ENCODE measurements around the gene BCAS3.
A peak's percentile ranks its signal among the peaks of the same experiment; 100 is the strongest.
"Not testable (repeated sequence)": the region's sequence is repeated elsewhere in the genome, so short reads cannot be mapped to it uniquely, and the experiment has no call there.

The BCAS3 gene

DNA sequence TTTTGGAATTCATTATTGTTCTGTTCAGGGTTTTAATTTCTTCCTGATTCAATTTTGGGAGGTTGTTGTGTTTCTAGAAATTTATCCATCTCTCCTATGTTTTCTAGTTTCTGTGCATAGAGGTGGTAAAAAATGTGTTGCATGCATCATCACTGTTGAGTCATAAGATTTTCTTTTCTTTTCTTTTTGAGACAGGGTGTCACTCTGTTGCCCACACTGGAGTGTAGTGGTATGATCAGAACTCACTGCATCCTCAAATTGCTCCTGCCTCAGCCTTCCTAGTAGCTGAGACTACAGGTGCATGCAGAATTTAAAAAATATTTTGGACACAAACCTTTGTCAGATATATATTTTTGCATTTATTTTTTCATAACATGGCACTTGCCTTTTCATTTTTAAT is 184.8 kb downstream of the BCAS3 start:
- no peak overlapping the region for H3K4me3 ChIP-seq
- H3K27ac ChIP-seq: no peak overlapping the region
- TF ChIP-seq, protein P1, sequence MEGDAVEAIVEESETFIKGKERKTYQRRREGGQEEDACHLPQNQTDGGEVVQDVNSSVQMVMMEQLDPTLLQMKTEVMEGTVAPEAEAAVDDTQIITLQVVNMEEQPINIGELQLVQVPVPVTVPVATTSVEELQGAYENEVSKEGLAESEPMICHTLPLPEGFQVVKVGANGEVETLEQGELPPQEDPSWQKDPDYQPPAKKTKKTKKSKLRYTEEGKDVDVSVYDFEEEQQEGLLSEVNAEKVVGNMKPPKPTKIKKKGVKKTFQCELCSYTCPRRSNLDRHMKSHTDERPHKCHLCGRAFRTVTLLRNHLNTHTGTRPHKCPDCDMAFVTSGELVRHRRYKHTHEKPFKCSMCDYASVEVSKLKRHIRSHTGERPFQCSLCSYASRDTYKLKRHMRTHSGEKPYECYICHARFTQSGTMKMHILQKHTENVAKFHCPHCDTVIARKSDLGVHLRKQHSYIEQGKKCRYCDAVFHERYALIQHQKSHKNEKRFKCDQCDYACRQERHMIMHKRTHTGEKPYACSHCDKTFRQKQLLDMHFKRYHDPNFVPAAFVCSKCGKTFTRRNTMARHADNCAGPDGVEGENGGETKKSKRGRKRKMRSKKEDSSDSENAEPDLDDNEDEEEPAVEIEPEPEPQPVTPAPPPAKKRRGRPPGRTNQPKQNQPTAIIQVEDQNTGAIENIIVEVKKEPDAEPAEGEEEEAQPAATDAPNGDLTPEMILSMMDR (IDR thresholded peaks at IDR 0.05): no peak
- no peak for DNase-seq (ENCODE audit: low spot score)

DNA sequence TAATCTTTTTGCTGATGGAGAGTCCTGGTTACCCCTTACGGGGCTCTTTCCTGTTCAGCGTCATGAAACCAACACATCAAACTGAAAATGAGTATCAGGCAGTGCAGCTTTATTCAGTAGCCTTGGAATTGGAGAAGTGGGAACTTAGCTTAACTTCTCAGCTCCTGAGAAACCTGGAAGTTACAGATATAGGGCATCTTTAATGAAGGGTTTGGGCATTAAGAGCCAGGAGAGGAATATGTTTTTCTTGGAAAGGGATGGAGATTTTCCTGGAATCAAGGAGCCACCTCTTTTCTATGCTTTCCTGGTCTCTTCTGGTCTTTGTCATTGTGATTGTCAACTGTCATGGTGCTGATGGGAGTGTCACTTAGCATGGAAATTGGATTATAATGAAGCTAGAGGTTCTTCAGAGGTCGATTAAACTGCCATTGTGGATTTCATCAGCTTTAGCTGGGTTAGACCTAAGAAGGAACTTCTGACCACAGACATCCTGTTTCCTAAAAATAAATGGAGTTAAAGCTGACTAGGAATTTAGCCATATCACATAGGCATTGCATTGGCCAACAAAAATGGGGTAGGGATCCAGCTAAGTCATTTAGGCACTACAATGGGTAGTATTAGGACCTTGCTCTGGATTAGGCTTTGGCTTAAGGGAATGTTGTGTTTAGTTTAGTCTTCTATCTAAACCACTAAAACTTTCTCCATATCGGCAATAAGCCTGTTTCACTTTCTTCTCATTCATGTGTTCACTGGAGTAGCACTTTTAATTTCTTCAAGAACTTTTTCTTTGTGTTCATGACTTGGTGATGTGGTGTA is 186.4 kb downstream of the BCAS3 start:
- TF ChIP-seq, protein P1 (IDR thresholded peaks at IDR 0.05): no peak
- peak overlapping the region in 1 of 2 donors; percentile 20 for H3K27ac ChIP-seq
- DNase-seq (ENCODE audit: low spot score): no peak

DNA sequence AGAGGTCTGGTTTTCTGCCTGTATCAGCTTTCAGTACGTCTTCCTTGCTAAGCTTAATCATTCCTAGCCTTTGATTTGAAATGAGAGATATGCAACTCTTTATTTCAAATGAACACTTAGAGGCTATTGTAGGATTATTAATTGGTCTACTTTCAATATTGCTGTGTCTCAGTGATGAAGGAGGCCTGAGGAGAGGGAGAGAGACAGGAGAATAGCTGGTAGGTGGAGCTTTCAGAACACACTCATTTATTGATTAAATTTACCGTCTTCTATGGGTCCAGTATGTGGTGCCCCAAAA is 187.0 kb downstream of the BCAS3 start:
- TF ChIP-seq, protein P1 (IDR thresholded peaks at IDR 0.05): no peak
- Histone ChIP-seq H3K4me3 (peak overlapping the region; percentile 40), H3K27ac (no peak overlapping the region)
- DNase-seq (ENCODE audit: low spot score): no peak

More for the DNA sequence above, 186.4 kb downstream of the BCAS3 start:
- peak overlapping the region; percentile 40 for H3K4me3 ChIP-seq

DNA sequence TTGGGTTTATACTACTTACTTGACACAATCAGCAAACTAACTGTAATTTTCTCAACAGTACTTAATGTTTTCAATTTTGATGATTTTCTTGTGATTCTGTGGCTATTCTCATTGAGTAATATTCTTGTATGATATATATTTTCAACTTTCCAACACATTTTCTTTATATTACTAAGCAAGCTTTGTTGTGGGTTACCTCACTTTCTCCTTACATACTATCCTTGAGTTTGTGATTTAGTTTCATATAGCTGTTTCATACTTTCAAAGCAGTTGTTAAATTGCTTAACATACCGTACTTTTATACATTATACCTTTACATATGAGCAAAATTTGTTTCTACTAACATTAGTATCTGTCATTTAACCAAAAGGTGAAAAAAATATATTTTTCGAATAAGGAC is 197.1 kb downstream of the BCAS3 start:
- no peak overlapping the region for H3K4me3 ChIP-seq
- H3K27ac ChIP-seq: no peak overlapping the region
- no peak for DNase-seq (ENCODE audit: low spot score)
- TF ChIP-seq, protein P1 (IDR thresholded peaks at IDR 0.05): no peak

DNA sequence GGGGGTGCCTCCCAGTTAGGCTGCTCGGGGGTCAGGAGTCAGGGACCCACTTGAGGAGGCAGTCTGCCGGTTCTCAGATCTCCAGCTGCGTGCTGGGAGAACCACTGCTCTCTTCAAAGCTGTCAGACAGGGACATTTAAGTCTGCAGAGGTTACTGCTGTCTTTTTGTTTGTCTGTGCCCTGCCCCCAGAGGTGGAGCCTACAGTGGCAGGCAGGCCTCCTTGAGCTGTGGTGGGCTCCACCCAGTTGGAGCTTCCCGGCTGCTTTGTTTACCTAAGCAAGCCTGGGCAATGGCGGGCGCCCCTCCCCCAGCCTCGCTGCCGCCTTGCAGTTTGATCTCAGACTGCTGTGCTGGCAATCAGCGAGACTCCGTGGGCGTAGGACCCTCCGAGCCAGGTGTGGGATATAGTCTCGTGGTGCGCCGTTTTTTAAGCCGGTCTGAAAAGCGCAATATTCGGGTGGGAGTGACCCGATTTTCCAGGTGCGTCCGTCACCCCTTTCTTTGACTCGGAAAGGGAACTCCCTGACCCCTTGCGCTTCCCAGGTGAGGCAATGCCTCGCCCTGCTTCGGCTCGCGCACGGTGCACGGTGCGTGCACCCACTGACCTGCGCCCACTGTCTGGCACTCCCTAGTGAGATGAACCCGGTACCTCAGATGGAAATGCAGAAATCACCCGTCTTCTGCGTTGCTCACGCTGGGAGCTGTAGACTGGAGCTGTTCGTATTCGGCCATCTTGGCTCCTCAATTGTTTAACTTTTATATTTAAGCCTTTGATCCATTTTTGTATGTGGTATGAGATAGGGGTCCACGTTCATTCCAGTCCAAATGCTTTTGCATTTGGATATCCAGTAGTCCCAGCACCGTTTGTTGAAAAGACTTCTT is 209.3 kb downstream of the BCAS3 start:
- H3K4me3 ChIP-seq: peak overlapping the region; percentile 48
- not testable (repeated sequence) for H3K27ac ChIP-seq; DNase-seq (ENCODE audit: low spot score)

DNA sequence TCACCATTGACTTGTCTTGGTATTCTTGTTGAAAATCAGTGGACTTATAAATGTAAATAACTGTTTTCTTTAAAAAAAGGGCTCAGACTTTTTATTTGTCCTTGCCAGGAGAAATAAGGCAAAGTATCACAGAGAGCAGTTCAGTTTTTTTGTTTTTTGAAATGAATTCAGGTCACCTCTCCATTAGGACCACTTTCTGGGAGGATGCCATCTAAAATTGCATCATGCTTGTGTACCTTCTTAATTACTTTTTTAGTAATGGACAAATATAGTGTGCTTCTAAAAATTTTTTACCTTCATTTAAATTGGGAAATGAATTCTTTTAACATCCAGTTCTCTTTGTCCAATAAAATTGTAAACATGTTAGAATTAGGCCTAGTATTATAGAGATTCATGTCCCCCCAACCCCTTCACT is 210.0 kb downstream of the BCAS3 start:
- H3K4me3 ChIP-seq: peak overlapping the region; percentile 48
- TF ChIP-seq, protein P1 (IDR thresholded peaks at IDR 0.05): no peak

DNA sequence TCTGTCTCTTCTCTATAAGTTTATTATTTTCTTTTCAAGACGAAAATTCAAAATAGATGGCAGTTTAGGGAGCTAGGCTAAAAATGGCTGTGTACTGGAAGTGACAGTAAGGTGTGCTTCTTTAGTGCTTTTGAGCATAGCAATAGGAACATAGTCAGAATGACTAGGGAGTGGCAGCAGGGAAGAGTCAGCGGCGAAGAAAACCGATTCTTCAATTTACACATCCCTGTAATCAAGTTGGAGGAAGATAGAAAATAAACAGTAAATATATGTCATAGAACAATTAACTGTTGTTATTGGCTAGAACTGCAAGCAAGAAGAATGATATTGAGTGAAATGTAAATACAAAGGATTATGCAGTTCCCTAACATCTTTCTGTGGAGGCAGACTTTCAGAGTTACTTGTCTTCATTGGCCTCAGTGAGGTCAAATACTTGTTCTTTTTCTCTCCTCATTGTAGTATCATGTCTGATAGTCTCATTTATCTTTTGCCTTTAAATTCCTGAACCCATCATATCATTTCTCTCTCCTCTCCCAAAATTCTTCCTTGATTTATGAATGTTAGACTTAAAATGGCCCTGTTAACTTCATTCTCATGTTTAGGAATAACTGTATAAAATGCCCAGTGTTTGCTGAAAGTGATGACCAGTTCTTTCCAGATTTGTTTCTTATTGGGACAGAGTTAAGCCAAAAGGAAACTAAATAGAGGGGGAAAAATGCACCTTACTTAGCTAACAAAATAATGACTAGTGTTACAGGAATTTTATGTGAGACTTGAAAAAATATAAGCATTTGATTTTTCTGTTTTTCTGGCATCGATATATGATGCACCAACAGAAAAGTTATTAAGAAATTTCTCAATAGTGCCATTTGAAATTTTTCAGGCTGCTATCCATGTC is 211.4 kb downstream of the BCAS3 start:
- no peak overlapping the region for H3K4me3 ChIP-seq
- TF ChIP-seq, protein P1 (IDR thresholded peaks at IDR 0.05): no peak
- no peak for DNase-seq (ENCODE audit: low spot score)
- H3K27ac ChIP-seq: peak overlapping the region; percentile 15

More for the DNA sequence above, 210.0 kb downstream of the BCAS3 start:
- no peak overlapping the region for H3K27ac ChIP-seq
- no peak for DNase-seq (ENCODE audit: low spot score)
